ENCODE results near the gene LYAR. TPM values are rescaled to one million over a fixed set of nuclear protein-coding genes. Genes with fewer than 3 reads are reported as not detected.

The LYAR gene
- total RNA-seq, 1 experiment from 2014 or later: 24.3 TPM

DNA sequence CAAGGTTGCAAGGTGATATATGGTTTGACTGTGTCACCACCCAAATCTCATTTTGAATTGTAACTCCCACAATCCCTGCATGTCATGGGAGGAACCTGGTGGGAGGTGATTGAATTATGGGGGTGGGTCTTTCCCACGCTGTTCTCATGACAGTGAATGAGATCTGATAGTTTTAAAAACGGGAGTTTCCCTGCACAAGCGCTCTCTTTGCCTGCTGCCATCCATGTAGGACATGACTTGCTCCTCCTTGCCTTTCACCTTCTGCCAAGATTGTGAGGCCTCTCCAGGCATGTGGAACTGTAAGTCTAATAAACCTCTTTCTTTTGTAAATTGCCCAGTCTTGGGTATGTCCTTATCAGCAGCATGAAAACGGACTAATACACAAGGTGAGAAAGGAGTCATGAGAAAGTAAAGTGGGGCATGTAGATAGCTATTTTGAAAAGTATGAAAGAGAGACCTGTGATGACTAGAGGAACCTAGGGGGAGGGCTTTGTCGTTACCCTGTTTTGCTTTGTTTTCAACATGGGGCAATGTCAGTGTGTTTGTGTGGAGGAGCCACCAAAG lies 6.4 kb upstream of the LYAR start:
- ChIA-PET POLR2A (no interaction called here), CTCF (no interaction called here)
- no TSS peak for BruUV-seq (replicated peaks)
- Histone ChIP-seq H3K27me3 (ENCODE audit: control insufficient read depth, insufficient read depth, low read length) (no peaks in the 10 kb centered on the region), H3K4me1 (ENCODE audit: control insufficient read depth, insufficient read depth, low read length) (peaks cover 1% of the 10 kb centered on the region; the same call in 1 of the 2 replicates), H3K9me3 (ENCODE audit: control insufficient read depth, insufficient read depth, low read depth, low read length) (no peaks in the 10 kb centered on the region), H3K36me3 (ENCODE audit: control insufficient read depth, insufficient read depth, low read length) (no peaks in the 10 kb centered on the region), H3K4me3 (ENCODE audit: low read depth in 2 of 2, low read length in 2 of 2) (no peak overlapping the region), H3K27ac (ENCODE audit: low read length) (no peak overlapping the region)
- DNase-seq (ENCODE audit: low read depth, low spot score) (no peak), ATAC-seq (no peak)
- in situ Hi-C loops (cut with HindIII; ENCODE audit: low pct_unique_long_range_greater_than_20kb, low sequenced_read_pairs): no loop called here
- no peak for TF ChIP-seq SIN3A (IDR thresholded peaks at IDR 0.05; ENCODE audit: borderline replicate concordance, insufficient read depth, low read depth, low read length)
- TF ChIP-seq, protein P1, sequence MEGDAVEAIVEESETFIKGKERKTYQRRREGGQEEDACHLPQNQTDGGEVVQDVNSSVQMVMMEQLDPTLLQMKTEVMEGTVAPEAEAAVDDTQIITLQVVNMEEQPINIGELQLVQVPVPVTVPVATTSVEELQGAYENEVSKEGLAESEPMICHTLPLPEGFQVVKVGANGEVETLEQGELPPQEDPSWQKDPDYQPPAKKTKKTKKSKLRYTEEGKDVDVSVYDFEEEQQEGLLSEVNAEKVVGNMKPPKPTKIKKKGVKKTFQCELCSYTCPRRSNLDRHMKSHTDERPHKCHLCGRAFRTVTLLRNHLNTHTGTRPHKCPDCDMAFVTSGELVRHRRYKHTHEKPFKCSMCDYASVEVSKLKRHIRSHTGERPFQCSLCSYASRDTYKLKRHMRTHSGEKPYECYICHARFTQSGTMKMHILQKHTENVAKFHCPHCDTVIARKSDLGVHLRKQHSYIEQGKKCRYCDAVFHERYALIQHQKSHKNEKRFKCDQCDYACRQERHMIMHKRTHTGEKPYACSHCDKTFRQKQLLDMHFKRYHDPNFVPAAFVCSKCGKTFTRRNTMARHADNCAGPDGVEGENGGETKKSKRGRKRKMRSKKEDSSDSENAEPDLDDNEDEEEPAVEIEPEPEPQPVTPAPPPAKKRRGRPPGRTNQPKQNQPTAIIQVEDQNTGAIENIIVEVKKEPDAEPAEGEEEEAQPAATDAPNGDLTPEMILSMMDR (IDR thresholded peaks at IDR 0.05): no peak
- TF ChIP-seq TCF7L2 (IDR thresholded peaks at IDR 0.05; ENCODE audit: low read depth, low read length): no peak
- TF ChIP-seq, protein P2, sequence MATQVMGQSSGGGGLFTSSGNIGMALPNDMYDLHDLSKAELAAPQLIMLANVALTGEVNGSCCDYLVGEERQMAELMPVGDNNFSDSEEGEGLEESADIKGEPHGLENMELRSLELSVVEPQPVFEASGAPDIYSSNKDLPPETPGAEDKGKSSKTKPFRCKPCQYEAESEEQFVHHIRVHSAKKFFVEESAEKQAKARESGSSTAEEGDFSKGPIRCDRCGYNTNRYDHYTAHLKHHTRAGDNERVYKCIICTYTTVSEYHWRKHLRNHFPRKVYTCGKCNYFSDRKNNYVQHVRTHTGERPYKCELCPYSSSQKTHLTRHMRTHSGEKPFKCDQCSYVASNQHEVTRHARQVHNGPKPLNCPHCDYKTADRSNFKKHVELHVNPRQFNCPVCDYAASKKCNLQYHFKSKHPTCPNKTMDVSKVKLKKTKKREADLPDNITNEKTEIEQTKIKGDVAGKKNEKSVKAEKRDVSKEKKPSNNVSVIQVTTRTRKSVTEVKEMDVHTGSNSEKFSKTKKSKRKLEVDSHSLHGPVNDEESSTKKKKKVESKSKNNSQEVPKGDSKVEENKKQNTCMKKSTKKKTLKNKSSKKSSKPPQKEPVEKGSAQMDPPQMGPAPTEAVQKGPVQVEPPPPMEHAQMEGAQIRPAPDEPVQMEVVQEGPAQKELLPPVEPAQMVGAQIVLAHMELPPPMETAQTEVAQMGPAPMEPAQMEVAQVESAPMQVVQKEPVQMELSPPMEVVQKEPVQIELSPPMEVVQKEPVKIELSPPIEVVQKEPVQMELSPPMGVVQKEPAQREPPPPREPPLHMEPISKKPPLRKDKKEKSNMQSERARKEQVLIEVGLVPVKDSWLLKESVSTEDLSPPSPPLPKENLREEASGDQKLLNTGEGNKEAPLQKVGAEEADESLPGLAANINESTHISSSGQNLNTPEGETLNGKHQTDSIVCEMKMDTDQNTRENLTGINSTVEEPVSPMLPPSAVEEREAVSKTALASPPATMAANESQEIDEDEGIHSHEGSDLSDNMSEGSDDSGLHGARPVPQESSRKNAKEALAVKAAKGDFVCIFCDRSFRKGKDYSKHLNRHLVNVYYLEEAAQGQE (IDR thresholded peaks at IDR 0.05; ENCODE audit: insufficient read depth in 1 of 2, low read depth in 2 of 2, low read length in 1 of 2): no peak
- no peak for TF ChIP-seq POLR2AphosphoS5 (IDR thresholded peaks at IDR 0.05; ENCODE audit: low read depth, low read length)
- intact Hi-C loops (cut with micrococcal nuclease; ENCODE audit: unreplicated experiment): no loop called here

DNA sequence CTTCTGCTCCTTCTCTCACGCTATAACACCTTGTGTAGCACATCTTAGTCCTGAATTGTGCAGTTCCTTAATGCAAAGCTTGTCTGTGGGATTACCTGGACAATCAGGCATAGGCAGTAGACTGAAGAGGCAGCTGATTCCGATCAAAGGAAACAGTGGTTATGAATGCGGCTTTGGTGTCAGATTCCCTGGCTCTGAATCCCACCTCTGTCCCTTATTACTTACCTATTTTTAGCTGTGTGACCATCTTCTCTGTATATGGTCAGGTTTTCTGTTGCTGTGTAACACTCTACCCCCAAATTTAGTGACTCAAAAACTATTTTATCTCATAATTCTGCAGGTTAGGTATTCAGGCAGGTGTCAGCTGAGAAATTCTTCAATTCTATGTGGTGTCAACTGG lies 3.3 kb upstream of the LYAR start:
- Histone ChIP-seq H3K27ac (ENCODE audit: low read length) (no peak overlapping the region), H3K4me1 (ENCODE audit: control insufficient read depth, insufficient read depth, low read length) (peaks cover 10% of the 10 kb centered on the region), H3K9me3 (ENCODE audit: control insufficient read depth, insufficient read depth, low read depth, low read length) (no peaks in the 10 kb centered on the region), H3K27me3 (ENCODE audit: control insufficient read depth, insufficient read depth, low read length) (no peaks in the 10 kb centered on the region), H3K4me3 (ENCODE audit: low read depth in 2 of 2, low read length in 2 of 2) (no peak overlapping the region), H3K36me3 (ENCODE audit: control insufficient read depth, insufficient read depth, low read length) (peaks cover 8% of the 10 kb centered on the region; the same call in 1 of the 2 replicates)
- DNase-seq (ENCODE audit: low read depth, low spot score): no peak
- intact Hi-C loops (cut with micrococcal nuclease; ENCODE audit: unreplicated experiment) (no loop called here), in situ Hi-C loops (cut with HindIII; ENCODE audit: low pct_unique_long_range_greater_than_20kb, low sequenced_read_pairs) (no loop called here)
- no TSS peak for BruUV-seq (replicated peaks)
- no peak for ATAC-seq
- TF ChIP-seq POLR2AphosphoS5 (IDR thresholded peaks at IDR 0.05; ENCODE audit: low read depth, low read length): no peak
- no peak for TF ChIP-seq TCF7L2 (IDR thresholded peaks at IDR 0.05; ENCODE audit: low read depth, low read length)
- TF ChIP-seq, protein P1 (IDR thresholded peaks at IDR 0.05): no peak
- no peak for TF ChIP-seq SIN3A (IDR thresholded peaks at IDR 0.05; ENCODE audit: borderline replicate concordance, insufficient read depth, low read depth, low read length)
- TF ChIP-seq, protein P2 (IDR thresholded peaks at IDR 0.05; ENCODE audit: insufficient read depth in 1 of 2, low read depth in 2 of 2, low read length in 1 of 2): no peak
- ChIA-PET CTCF (no interaction called here), POLR2A (no interaction called here)
